Uterus (tissue), 2 donors: ENCODE results near the gene PIGP.

Experiments used
- CTCF ChIP-seq, 4 experiments: fragments of 200-600 bp in 2 of 4; fragments of 450-650 bp in 2 of 4; sonication (generic) in 2 of 4; IDR thresholded peaks; one replicate each; pipeline ENCODE4 v1.5.1; 2016 to 2019; ENCODE audit warnings: antibody characterized with exemption in 4 of 4, mild to moderate bottlenecking in 2 of 4, moderate library complexity in 1 of 4
- POLR2A ChIP-seq, 2 donors: fragments of 450-650 bp; IDR thresholded peaks; one replicate each; pipeline ENCODE4 v1.6.1; 2016; ENCODE audit warnings: antibody characterized with exemption in 2 of 2, mild to moderate bottlenecking in 1 of 2, moderate library complexity in 1 of 2

GRCh38 chr21:37065561-37066177 is 7.2 kb downstream of the PIGP start:
- TF ChIP-seq CTCF (IDR thresholded peaks at IDR 0.05), result no peak
- no peak for TF ChIP-seq POLR2A (IDR thresholded peaks at IDR 0.05)
